ENCODE measurements around the gene SLC29A2.

Gene SLC29A2

DNA sequence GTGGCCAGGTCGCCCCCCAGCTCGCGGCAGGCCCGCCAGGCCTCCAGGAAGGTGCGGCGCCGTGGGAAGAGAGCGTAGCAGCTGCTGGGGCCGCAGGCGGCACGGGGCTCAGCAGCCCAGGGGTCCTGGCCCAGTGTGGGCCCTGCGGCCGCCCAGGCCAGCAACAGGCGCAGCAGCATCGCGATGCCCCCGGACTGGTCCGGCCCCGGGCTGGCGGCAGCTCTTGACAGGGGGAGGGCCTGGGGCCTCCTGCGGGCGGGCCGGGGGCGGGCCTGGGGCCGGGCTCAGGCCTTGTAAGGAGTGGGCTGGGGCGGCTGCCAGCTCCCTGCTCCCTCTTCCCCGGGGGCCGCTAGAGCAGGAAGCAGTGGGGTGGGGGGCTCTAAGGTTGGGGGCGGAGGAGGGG lies 54.7 kb downstream of the SLC29A2 start, which contains the start of gene CD248:
TSS of gene CD248 (minus strand) at position 196 of the 403 bp plus-strand sequence. CDS start at position 179, 17 bp downstream.
- DNase-seq (ENCODE audit: low spot score): no peak
- H3K4me3 ChIP-seq: peak within 1 kb of the TSS; percentile 83

DNA sequence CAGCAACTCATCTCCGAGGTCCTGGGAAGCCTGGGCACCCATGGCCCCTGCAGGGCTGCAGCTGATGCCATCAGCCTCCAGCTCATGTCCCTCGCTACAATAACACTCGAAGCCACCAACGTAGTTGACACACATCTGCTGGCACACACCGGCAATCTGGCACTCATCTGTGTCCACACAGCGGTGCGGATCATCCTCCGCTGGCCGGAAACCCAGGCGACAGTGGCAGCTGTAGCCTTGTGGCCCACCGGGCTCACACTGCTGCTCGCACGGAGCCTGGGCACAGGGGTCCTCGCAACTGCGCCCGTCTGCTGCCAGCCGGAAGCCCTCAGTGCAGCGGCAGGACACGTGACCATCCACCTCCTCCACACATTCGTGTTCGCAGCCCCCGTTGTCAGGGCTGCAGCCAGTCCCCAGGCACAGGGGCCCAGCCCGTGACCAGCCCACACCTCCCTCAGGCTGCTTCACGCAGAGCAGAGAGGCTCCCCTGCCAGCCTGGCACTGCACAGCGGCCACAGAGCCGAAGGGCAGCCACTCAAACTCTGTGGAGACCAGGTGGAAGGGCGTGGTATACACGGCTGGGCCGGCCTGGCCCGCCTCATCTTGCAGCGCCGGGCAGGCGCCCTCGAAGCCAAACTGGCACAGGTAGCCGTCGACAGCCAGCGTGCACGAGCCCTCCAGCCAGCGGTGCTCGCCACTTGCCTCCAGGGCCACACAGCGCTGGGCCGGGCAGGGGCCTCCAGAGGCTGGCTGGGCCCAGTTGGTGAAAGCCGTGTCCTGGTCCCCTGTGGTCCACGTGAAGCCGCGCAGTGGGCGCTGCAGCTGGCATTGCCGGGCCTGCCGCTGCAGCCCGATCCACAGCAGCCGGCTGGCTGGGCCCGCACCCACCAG lies 55.4 kb downstream of the SLC29A2 start:
- TF ChIP-seq, protein P1, sequence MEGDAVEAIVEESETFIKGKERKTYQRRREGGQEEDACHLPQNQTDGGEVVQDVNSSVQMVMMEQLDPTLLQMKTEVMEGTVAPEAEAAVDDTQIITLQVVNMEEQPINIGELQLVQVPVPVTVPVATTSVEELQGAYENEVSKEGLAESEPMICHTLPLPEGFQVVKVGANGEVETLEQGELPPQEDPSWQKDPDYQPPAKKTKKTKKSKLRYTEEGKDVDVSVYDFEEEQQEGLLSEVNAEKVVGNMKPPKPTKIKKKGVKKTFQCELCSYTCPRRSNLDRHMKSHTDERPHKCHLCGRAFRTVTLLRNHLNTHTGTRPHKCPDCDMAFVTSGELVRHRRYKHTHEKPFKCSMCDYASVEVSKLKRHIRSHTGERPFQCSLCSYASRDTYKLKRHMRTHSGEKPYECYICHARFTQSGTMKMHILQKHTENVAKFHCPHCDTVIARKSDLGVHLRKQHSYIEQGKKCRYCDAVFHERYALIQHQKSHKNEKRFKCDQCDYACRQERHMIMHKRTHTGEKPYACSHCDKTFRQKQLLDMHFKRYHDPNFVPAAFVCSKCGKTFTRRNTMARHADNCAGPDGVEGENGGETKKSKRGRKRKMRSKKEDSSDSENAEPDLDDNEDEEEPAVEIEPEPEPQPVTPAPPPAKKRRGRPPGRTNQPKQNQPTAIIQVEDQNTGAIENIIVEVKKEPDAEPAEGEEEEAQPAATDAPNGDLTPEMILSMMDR (IDR thresholded peaks at IDR 0.05): no peak
- Histone ChIP-seq H3K4me3 (peak overlapping the region; percentile 83), H3K27ac (peak overlapping the region; percentile 55 to 87)
- no peak for DNase-seq (ENCODE audit: low spot score)

More for the DNA sequence above, 54.7 kb downstream of the SLC29A2 start, which contains the start of gene CD248:
- H3K27ac ChIP-seq: peak within 1 kb of the TSS; percentile 55 to 87
- TF ChIP-seq, protein P1 (IDR thresholded peaks at IDR 0.05): no peak

DNA sequence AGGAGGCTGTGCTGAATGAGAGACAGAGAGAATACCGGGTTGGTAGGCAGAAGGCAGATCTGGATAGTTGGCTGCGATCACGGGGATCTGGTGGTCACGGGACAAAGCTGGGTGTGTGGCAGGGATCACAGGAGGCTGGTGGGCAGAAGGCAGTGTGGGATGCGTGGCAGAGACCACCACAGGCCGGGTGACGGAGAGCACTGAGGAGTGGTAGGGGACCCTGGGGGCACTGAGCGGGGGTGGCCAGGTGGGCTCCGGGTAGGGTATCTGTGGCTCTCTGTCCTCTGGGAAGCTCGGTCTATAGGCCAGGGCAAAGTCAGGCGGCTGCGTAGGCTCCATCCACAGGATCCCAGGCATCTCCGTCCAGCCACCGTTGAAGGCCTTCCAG lies 56.1 kb downstream of the SLC29A2 start:
- peak overlapping the region; percentile 83 for H3K4me3 ChIP-seq
- H3K27ac ChIP-seq: peak overlapping the region in 1 of 2 donors; percentile 87
- no peak for DNase-seq (ENCODE audit: low spot score)
- TF ChIP-seq, protein P1 (IDR thresholded peaks at IDR 0.05): no peak

DNA sequence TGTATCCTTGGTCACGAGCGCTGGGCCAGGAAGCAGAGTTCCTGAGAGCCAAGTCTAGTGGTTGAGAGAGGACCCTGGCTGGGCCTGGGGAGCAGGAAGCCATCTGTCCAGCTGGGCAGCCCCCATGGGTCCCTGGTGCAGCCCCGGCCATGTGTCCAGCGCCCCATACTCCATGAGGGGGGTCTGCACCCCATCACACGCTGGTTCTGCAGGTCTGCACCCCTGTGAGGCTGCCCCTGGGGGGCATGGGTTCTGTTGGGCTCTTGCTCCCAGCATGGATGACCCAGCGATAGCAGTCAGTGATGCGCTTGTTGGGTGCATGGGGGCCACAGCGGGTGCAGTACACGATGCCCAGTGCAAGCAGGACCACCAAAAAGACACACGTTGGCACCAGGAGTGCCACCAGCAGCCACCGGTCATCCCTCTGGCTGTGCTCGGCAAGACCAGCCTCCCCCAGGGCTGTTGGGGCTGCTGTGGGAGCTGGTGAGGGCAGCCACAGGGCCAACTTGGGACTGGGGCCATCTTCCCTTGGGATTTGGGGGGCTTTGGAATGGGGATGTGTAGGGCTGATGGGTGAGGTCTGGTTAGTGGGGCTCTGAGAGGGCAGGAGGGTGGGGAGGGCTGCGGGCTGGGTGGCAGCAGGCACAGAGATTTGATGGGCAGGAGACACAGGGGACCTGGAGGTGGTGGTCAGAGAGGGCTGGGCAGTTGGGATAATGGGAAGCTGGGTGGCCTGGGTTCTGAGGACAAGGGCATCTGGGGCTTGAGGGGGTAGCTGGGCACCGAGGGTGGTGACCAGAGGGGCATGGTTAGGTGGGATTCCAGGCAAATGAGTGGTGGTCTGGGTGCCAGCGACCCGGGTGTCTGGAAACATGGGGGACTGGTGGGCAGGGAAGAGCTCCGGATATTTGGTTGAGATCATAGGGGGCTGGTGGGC lies 56.7 kb downstream of the SLC29A2 start:
- no peak for DNase-seq (ENCODE audit: low spot score)
- H3K27ac ChIP-seq: peak overlapping the region in 1 of 2 donors; percentile 87
- TF ChIP-seq, protein P1 (IDR thresholded peaks at IDR 0.05): no peak
- peak overlapping the region; percentile 83 for H3K4me3 ChIP-seq

DNA sequence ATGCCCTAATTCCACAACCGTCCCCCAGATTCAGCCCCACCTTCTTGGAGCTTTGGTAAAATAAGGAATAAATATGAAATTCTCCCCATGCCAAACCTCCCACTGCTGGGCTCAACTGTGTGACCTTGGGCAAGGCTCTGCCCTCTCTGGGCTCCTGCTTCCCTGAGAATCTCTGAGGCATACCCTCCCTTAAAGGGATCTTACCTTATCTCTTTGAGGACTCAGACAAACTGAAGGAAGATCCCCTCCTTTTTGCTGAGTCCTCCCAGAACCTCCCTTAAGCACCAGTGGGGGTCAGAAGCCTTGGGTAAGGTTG lies 57.4 kb downstream of the SLC29A2 start:
- no peak for DNase-seq (ENCODE audit: low spot score)
- H3K27ac ChIP-seq: peak overlapping the region in 1 of 2 donors; percentile 87
- TF ChIP-seq, protein P1 (IDR thresholded peaks at IDR 0.05): no peak
- H3K4me3 ChIP-seq: peak overlapping the region; percentile 83

DNA sequence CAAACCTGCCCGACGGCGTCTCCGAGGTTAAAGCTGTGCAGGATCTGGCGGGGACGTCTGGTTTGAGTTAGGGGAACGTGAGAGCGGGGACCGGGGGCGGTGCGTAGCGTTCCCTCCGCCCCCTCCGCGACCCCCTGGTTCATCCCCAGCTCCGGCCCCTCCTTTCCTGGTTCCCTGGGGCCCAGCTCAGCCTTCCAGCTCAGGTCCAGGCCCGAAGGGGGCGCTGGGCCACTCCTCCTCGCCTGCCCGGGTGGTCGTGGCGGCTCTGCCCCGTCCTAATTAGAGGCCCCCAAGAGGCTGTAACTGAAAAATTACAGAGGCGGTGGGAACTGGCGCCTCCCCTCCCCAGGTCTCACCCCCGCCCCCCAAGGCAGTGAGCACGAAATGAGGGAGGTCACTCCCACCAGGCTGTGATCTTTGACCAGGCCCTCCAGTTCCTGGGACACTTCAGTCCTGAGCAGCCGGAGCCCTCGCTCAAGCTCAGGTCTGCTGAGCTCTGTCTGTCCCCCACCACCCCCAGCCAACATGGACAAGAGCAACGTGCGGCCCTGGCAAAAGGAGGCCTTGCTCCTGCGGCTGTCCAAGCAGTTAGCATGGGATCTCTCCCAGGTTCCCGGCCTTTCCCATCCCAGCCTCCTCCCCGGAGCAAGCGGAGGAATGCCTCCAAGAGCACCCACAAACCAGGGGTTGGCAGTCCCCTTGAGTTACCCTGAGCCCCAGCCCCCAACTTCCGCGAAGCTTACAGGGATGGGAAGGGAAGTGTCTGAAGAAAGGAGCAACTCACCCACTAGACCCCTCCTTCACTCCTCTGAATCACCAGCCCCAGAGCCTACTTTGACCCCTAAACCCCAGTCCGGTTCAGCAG lies 58.0 kb downstream of the SLC29A2 start:
- TF ChIP-seq, protein P1 (IDR thresholded peaks at IDR 0.05): no peak
- H3K27ac ChIP-seq: peak overlapping the region; percentile 58 to 87
- peak; percentile 76 for DNase-seq (ENCODE audit: low spot score)
- peak overlapping the region; percentile 83 for H3K4me3 ChIP-seq

All from coronary artery (tissue), 2 donors.